Measurements from ENCODE around the gene CACNG4.
A peak's percentile ranks its signal among the peaks of the same experiment; 100 is the strongest.

Gene CACNG4

DNA sequence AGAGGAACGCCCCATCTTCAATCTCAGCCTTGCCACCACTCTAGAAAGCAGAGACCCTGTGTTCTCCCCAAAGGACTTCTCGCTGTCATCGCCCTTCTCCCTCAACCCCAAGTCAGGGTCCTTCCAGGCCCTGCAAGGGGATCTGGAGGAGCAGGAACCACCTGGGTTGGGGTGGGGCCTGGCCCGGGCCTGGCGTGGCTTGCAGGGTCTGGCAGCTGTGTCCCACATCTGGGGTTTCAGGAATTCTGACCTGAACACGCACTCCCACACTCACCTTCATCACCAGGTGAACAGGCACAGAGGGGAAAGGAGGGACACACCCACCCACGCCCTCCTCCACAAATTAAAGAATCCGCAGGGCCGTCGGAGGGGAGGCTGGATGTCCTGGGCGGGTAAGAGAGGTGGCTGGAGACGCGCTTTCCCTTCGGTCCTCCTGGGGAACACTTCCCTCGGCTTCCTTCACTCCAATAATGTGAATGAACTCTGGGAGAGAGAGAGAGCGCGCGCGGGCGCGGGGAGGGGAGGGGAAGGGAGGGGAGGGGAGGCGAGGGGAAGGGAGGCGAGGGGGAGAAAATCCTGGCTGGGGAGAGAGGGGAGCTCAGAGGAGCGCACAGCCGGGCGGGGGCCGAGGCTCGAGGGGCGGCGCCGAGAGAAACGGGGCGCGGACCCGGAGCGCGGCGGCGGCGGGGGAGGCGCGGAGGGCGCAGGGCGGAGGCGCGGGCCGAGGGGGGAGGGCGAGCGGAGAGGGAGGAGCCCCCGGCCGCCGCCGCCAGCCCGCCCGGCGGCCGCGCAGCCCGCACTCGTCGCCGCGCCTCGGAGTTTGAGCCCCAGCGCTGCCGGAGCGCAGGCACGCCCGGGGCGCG lies at the start of gene CACNG4:
CACNG4 (plus strand) TSS at position 799 of the 863 bp plus-strand sequence. CDS start 205 bp downstream, outside the sequence.
- H3K36me3 ChIP-seq (ENCODE audit: insufficient read depth, low read length) = no peaks in the 10 kb centered on the region
- H3K4me1 ChIP-seq (ENCODE audit: control insufficient read depth, insufficient read depth, low read length, unreplicated experiment) = no peaks in the 10 kb centered on the region
- H3K27ac ChIP-seq (ENCODE audit: low read depth, low read length) = no peak within 1 kb of the TSS
- H3K27me3 ChIP-seq (ENCODE audit: insufficient read depth, low read length) = peaks cover 88% of the 10 kb centered on the region
- peak within 1 kb of the TSS; percentile 69 for H3K4me3 ChIP-seq (ENCODE audit: low read depth, low read length)
- peak within 1 kb of the TSS; percentile 38 for H2AFZ ChIP-seq (ENCODE audit: low read length, unreplicated experiment)
- H3K79me2 ChIP-seq (ENCODE audit: control insufficient read depth, insufficient read depth, low read length, unreplicated experiment) = no peaks in the 10 kb centered on the region

DNA sequence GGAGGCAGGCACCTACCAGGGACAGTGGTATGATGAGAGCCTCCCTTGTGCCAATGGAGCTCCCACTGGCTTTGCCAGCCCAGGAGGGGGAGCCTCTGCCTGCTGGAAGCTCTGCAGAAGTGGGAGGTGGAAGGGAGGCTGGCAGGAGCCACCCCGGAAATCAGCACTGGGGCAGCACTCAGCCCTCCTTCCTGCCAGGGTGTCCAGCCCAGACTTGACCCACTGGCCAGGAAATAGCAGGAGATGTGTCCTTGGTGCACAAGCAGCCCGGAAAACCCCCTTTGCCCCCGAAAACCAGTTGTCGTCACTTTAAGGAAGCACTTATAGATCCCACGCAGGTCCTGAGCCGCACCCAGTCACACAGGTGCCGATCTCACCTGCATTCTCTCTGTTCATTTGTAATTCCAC lies 49.3 kb upstream of the CACNG4 start:
- Histone ChIP-seq H3K27ac (ENCODE audit: low read depth, low read length) (no peak overlapping the region), H3K4me1 (ENCODE audit: control insufficient read depth, insufficient read depth, low read length, unreplicated experiment) (no peaks in the 10 kb centered on the region), H3K36me3 (ENCODE audit: insufficient read depth, low read length) (no peaks in the 10 kb centered on the region), H3K4me3 (ENCODE audit: low read depth, low read length) (no peak overlapping the region), H2AFZ (ENCODE audit: low read length, unreplicated experiment) (no peak overlapping the region), H3K79me2 (ENCODE audit: control insufficient read depth, insufficient read depth, low read length, unreplicated experiment) (no peaks in the 10 kb centered on the region), H3K27me3 (ENCODE audit: insufficient read depth, low read length) (peaks cover 52% of the 10 kb centered on the region)

DNA sequence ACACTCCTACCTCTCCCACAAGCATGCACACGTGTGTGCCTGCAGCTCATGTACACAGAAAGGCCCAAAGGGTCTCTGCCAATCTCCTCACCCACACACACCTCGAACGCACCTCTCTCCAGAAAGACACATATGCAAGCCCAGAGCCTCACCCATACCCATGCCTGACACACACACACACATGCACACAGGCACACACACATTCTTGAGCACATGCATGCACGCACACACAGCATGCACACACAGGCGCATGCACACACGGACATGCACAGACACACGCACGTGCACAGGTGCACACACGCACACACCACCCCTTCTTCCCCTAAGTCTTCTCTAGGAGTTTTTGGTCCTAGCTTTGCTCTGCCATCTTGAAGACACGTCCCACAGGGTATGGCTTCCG lies 48.7 kb upstream of the CACNG4 start:
- Histone ChIP-seq H3K4me3 (ENCODE audit: low read depth, low read length) (no peak overlapping the region), H3K27ac (ENCODE audit: low read depth, low read length) (no peak overlapping the region), H3K27me3 (ENCODE audit: insufficient read depth, low read length) (peaks cover 57% of the 10 kb centered on the region), H3K79me2 (ENCODE audit: control insufficient read depth, insufficient read depth, low read length, unreplicated experiment) (no peaks in the 10 kb centered on the region), H3K4me1 (ENCODE audit: control insufficient read depth, insufficient read depth, low read length, unreplicated experiment) (no peaks in the 10 kb centered on the region), H2AFZ (ENCODE audit: low read length, unreplicated experiment) (no peak overlapping the region), H3K36me3 (ENCODE audit: insufficient read depth, low read length) (no peaks in the 10 kb centered on the region)

DNA sequence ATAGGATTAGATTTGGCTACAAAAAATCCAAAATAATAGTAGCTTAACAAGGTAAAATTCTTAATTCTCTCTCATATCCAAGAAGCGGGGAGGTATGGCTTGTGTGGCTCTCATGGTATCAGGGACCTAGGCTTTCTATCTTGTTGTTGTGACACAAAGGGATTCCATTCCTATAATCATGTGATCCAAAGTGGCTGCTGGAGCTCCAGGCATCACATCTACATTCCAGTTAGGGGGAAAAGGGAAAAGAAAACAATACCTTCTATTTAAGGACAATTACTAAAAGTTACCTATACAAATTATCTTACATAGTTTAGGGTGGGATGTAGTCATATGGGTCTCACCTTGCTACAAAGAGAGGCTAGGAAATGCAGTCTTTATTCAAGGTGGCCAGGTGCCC lies 47.6 kb upstream of the CACNG4 start:
- Histone ChIP-seq H3K4me1 (ENCODE audit: control insufficient read depth, insufficient read depth, low read length, unreplicated experiment) (no peaks in the 10 kb centered on the region), H3K27ac (ENCODE audit: low read depth, low read length) (no peak overlapping the region), H3K79me2 (ENCODE audit: control insufficient read depth, insufficient read depth, low read length, unreplicated experiment) (no peaks in the 10 kb centered on the region), H3K36me3 (ENCODE audit: insufficient read depth, low read length) (no peaks in the 10 kb centered on the region), H3K4me3 (ENCODE audit: low read depth, low read length) (no peak overlapping the region), H2AFZ (ENCODE audit: low read length, unreplicated experiment) (no peak overlapping the region), H3K27me3 (ENCODE audit: insufficient read depth, low read length) (peaks cover 68% of the 10 kb centered on the region)

DNA sequence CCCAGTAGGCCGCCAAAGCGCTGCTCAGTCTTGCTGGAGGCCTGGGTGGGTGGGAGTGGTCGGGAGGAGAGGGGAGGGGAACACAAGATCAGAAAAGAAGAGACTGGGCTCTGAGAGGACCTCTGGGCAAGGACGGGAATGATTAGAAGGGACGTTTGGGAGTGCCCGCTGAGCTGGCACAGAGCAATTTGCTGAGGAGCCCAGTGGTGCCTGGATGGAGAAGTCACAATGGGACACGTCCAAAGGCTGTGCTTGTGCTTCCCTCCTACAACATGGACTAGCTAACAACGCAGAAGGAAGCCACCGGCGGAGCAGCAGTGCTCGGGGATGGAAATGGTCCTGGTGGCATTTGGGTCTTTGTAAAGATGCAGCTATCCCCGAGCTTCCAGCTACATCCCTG lies 45.6 kb upstream of the CACNG4 start:
- Histone ChIP-seq H3K4me3 (ENCODE audit: low read depth, low read length) (no peak overlapping the region), H2AFZ (ENCODE audit: low read length, unreplicated experiment) (no peak overlapping the region), H3K79me2 (ENCODE audit: control insufficient read depth, insufficient read depth, low read length, unreplicated experiment) (no peaks in the 10 kb centered on the region), H3K36me3 (ENCODE audit: insufficient read depth, low read length) (no peaks in the 10 kb centered on the region), H3K27ac (ENCODE audit: low read depth, low read length) (no peak overlapping the region), H3K27me3 (ENCODE audit: insufficient read depth, low read length) (peaks cover 69% of the 10 kb centered on the region), H3K4me1 (ENCODE audit: control insufficient read depth, insufficient read depth, low read length, unreplicated experiment) (no peaks in the 10 kb centered on the region)

DNA sequence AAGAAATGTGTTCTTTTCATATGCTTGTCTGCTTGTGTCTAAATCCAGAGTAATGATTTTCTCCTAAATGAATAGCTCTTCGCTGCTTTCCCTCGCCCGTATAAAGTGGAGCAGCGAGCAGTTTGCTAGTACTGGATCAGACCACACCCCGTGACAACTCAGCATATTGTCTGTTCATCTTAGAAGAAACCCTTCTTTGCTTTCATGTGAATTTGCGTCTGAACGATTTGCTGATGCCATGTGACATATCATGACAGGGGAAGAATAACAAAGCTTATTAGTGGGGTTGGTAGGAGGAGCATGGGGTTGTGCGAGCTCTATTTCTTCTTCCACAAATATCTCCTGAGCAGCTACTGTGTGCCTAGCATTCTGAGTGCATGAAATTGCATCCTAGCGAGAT lies 44.1 kb upstream of the CACNG4 start:
- Histone ChIP-seq H3K27me3 (ENCODE audit: insufficient read depth, low read length) (peaks cover 72% of the 10 kb centered on the region), H3K4me1 (ENCODE audit: control insufficient read depth, insufficient read depth, low read length, unreplicated experiment) (no peaks in the 10 kb centered on the region), H3K36me3 (ENCODE audit: insufficient read depth, low read length) (no peaks in the 10 kb centered on the region), H3K4me3 (ENCODE audit: low read depth, low read length) (no peak overlapping the region), H3K27ac (ENCODE audit: low read depth, low read length) (no peak overlapping the region), H2AFZ (ENCODE audit: low read length, unreplicated experiment) (no peak overlapping the region), H3K79me2 (ENCODE audit: control insufficient read depth, insufficient read depth, low read length, unreplicated experiment) (no peaks in the 10 kb centered on the region)

DNA sequence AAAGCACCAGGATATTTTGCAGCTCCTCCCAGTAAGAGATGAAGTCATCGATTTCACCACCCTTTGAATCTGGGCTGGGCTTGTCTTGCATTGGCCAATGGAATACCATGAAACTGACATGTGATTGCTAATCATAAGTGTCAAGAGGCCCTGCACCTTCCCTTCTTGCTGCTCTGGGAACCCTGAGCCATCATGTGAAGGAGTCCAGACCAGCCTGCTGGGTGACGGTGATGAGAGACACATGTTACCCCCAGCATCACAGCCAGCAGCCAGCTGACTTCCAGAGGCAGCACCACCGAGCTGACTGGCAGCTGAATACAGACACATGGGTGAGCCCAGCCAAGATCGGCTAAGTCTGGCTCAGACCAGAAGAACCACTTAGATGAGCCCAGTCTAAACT lies 43.6 kb upstream of the CACNG4 start:
- Histone ChIP-seq H3K79me2 (ENCODE audit: control insufficient read depth, insufficient read depth, low read length, unreplicated experiment) (no peaks in the 10 kb centered on the region), H3K4me1 (ENCODE audit: control insufficient read depth, insufficient read depth, low read length, unreplicated experiment) (no peaks in the 10 kb centered on the region), H2AFZ (ENCODE audit: low read length, unreplicated experiment) (no peak overlapping the region), H3K27me3 (ENCODE audit: insufficient read depth, low read length) (peaks cover 73% of the 10 kb centered on the region), H3K36me3 (ENCODE audit: insufficient read depth, low read length) (no peaks in the 10 kb centered on the region), H3K4me3 (ENCODE audit: low read depth, low read length) (no peak overlapping the region), H3K27ac (ENCODE audit: low read depth, low read length) (no peak overlapping the region)

DNA sequence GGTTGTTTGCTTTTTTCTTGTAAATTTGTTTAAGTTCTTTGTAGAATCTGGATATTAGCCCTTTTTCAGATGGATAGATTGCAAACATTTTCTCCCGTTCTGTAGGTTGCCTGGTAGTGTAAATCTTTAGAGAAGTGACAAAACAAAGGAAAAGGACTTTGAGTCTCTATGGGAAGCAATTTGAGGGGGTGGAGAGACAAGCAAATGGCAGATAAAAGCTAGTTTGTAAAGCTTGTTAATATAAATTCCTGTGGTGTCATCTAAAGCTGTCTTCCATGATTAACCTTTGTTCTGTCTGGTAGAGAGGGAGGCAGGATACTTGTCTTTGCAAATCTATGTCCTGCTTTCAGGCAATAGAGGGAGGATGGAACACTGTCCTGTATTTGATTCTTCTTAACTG lies 40.6 kb upstream of the CACNG4 start:
- H3K36me3 ChIP-seq (ENCODE audit: insufficient read depth, low read length) = no peaks in the 10 kb centered on the region
- H3K4me1 ChIP-seq (ENCODE audit: control insufficient read depth, insufficient read depth, low read length, unreplicated experiment) = no peaks in the 10 kb centered on the region
- peaks cover 77% of the 10 kb centered on the region for H3K27me3 ChIP-seq (ENCODE audit: insufficient read depth, low read length)
- H3K27ac ChIP-seq (ENCODE audit: low read depth, low read length) = no peak overlapping the region
- H2AFZ ChIP-seq (ENCODE audit: low read length, unreplicated experiment) = no peak overlapping the region
- no peaks in the 10 kb centered on the region for H3K79me2 ChIP-seq (ENCODE audit: control insufficient read depth, insufficient read depth, low read length, unreplicated experiment)
- no peak overlapping the region for H3K4me3 ChIP-seq (ENCODE audit: low read depth, low read length)

DNA sequence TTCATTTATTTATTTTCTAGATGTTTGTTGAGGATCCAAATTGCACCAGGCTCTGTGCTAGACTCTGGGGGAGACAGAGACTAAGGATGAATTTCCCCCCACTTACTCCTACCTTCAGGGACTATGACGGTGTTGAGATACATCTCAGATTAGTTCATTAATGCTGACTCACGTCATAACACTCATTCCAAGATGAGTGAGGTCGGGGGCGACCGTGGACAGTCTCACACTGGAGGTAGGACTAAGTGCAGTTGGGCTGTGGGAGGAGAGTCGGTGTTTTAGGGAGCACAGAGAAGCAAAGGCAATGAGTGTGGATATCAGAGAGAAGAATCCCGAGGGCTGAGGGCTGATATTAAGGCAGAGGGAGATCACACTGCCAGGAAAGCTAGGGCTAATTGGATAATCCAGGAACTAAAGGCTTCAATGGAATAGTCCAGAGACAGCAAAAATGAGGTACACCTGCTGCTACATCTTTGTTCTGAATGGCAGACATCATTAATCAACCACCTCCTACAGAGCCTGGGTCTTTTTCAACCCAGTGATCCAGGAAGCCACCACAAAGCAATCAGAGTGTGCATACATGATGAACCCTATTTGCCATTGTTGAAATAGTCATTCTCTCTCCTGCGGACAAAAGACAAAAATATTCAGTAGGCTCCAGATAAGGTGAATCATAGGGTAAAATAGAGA lies 38.6 kb upstream of the CACNG4 start:
- Histone ChIP-seq H3K79me2 (ENCODE audit: control insufficient read depth, insufficient read depth, low read length, unreplicated experiment) (no peaks in the 10 kb centered on the region), H3K27me3 (ENCODE audit: insufficient read depth, low read length) (peaks cover 78% of the 10 kb centered on the region), H3K27ac (ENCODE audit: low read depth, low read length) (no peak overlapping the region), H3K4me3 (ENCODE audit: low read depth, low read length) (no peak overlapping the region), H3K36me3 (ENCODE audit: insufficient read depth, low read length) (no peaks in the 10 kb centered on the region), H2AFZ (ENCODE audit: low read length, unreplicated experiment) (no peak overlapping the region), H3K4me1 (ENCODE audit: control insufficient read depth, insufficient read depth, low read length, unreplicated experiment) (no peaks in the 10 kb centered on the region)

DNA sequence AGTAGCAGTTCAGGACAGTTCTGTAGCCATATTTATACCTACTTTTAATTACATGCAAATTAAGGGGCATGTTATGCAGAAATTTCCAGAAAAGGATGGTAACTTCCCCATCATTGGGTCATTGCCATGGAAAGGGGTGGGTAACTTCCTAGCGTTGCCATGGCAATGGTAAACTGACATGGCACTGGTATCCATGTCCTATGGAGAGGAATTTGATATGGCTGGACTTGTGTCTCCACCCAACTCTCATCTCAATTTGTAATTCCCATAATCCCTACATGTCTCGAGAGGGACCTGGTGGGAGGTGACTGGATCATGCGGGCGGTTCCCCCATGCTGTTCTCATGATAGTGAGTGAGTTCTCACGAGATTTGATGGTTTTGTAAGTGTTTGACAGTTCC lies 35.6 kb upstream of the CACNG4 start:
- H3K4me3 ChIP-seq (ENCODE audit: low read depth, low read length) = no peak overlapping the region
- peaks cover 60% of the 10 kb centered on the region for H3K27me3 ChIP-seq (ENCODE audit: insufficient read depth, low read length)
- H3K27ac ChIP-seq (ENCODE audit: low read depth, low read length) = no peak overlapping the region
- H2AFZ ChIP-seq (ENCODE audit: low read length, unreplicated experiment) = no peak overlapping the region
- no peaks in the 10 kb centered on the region for H3K79me2 ChIP-seq (ENCODE audit: control insufficient read depth, insufficient read depth, low read length, unreplicated experiment)
- H3K36me3 ChIP-seq (ENCODE audit: insufficient read depth, low read length) = no peaks in the 10 kb centered on the region
- no peaks in the 10 kb centered on the region for H3K4me1 ChIP-seq (ENCODE audit: control insufficient read depth, insufficient read depth, low read length, unreplicated experiment)

DNA sequence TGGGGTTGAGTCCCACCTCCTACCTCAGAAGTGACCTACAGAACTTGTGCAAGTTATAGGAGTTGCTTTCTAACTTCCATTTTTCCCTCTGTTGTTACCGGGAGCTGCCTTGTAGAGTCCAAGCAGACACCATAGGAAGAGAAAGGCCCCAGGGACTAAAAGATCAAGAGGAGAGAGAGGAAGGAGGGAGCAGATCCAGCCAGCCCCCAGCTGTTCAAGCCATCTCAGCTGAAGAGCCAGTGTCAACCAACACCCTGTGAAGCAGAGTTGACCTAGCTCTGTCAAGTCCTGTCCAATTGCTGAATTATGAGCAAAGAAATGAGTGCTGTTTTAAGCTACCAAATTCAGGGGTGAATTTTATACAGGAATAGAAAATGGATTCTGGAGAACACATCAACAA lies 34.9 kb upstream of the CACNG4 start:
- H2AFZ ChIP-seq (ENCODE audit: low read length, unreplicated experiment) = no peak overlapping the region
- H3K27ac ChIP-seq (ENCODE audit: low read depth, low read length) = no peak overlapping the region
- no peak overlapping the region for H3K4me3 ChIP-seq (ENCODE audit: low read depth, low read length)

More for the DNA sequence above, 34.9 kb upstream of the CACNG4 start:
- Histone ChIP-seq H3K36me3 (ENCODE audit: insufficient read depth, low read length) (no peaks in the 10 kb centered on the region), H3K27me3 (ENCODE audit: insufficient read depth, low read length) (peaks cover 54% of the 10 kb centered on the region), H3K4me1 (ENCODE audit: control insufficient read depth, insufficient read depth, low read length, unreplicated experiment) (no peaks in the 10 kb centered on the region), H3K79me2 (ENCODE audit: control insufficient read depth, insufficient read depth, low read length, unreplicated experiment) (no peaks in the 10 kb centered on the region)
